GM10847 (cell line): ENCODE measurements around the gene GALNT9.

ENCODE experiments used
- POLR2A ChIP-seq: IDR thresholded peaks from 2 replicates; pipeline ENCODE4 v1.6.1; 2011; ENCODE audit not compliant: insufficient read length; ENCODE audit errors: extremely low read depth

GALNT9 gene

GRCh38 chr12:132187646-132188450 lies 141.5 kb downstream of the GALNT9 start:
- TF ChIP-seq POLR2A, result no peak

DNA sequence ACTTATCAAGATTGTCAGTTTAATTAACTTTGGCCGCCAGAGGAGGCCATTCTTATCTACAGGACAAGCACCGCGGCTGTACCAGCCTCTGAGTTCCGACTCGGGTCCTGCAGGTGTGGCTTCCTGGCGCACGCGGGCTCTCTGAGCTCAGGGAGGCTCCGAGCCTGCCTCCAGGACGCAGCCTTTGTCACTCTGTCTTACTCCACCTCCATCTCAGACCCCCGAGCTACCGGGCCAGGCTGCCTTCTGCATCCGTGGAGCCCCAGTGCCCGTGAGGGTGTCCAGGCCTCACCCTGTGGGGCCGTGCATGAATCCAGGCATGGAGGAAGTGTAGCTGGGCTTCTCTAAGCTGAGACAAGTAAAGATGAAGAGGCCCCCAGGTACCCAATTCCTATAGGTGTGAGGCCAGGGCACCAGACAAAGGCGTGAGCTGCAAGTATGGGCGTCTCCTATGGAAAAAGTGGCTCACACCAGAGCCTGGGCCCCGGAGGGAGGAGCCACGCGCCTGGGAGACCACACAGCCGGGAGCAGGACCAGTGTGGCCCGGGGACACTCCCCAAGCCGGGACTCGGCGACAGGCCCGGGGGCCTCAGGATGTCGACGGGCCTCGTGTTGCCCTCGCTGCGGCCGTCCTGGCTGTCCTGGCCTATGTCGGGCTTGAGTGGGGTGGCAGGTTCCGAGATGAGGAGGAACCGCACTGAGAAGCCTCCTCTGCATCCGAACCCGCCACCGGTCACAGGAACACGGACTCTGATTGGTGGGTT lies 142.3 kb downstream of the GALNT9 start:
- no peak for TF ChIP-seq POLR2A

DNA sequence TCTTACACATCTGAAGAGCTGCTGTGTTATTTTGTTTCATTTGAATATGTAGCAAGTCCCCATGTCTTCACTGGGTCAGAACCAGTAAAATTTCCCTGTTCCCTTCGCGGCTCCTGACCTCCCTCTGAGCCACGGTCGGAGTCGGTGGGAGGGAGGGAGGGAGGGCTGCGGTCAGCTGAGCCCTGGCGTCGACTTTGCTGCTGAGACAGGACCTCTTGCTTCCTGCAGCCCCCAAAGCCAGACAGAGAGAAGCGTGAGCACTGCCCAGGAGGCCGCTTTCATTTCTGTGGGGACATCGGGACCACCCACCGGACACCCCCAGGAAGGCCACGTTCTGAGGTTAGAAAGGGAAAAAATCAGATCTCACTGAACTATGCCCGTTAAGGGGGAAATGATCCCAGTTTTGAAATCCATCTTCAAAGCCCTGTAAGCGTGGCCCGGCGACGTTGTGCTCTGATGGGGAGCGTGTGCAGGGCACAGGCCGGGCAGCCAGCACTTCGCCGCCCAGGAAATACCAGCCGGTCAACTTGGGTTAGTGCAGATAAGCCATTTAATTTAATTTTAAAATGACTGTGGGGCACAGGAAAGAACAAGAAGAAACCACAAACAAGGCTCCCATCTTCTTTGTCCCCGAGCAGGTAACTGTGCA lies 143.1 kb downstream of the GALNT9 start:
- TF ChIP-seq POLR2A, result no peak

GRCh38 chr12:132185705-132186104 lies 143.7 kb downstream of the GALNT9 start:
- no peak for TF ChIP-seq POLR2A

DNA sequence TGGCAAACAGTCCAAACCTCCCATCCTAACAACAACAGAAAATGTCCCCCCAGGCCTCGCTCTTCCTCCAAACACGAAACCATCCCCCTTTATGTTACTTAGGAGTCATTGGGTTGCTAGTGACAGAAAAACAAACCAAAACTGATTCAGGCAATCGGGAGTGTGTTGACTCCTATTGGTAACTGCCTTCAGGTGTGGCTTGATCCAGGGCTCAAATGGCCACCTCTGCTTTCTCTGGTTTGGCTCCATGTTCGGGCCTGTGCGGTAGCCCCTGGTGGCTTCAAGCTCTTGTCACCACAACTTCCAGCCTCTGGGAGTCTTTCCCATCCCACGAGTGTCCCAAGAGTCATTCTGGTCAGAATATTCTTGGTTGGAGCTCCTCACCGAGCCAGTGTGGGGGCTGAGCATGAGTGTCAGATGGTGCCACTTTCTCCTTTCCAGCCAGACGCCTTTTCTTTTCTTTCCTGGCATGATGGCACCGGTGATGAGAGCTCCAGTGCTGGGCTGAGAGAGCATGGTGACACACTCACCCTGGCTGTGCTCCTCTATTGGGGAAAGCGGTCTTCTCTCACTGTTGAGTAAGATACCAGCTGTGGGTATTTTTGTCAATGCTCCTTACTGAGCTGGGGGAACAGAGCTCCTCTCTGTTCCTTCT lies 146.6 kb downstream of the GALNT9 start:
- no peak for TF ChIP-seq POLR2A

- TF ChIP-seq POLR2A, result no peak
Measured at GRCh38 chr12:132182206-132182710, 147.1 kb downstream of the GALNT9 start.

- TF ChIP-seq POLR2A, result no peak
Measured at GRCh38 chr12:132181570-132182200, 147.7 kb downstream of the GALNT9 start.

- TF ChIP-seq POLR2A, result no peak
Measured at GRCh38 chr12:132180648-132181546, 148.5 kb downstream of the GALNT9 start.

DNA sequence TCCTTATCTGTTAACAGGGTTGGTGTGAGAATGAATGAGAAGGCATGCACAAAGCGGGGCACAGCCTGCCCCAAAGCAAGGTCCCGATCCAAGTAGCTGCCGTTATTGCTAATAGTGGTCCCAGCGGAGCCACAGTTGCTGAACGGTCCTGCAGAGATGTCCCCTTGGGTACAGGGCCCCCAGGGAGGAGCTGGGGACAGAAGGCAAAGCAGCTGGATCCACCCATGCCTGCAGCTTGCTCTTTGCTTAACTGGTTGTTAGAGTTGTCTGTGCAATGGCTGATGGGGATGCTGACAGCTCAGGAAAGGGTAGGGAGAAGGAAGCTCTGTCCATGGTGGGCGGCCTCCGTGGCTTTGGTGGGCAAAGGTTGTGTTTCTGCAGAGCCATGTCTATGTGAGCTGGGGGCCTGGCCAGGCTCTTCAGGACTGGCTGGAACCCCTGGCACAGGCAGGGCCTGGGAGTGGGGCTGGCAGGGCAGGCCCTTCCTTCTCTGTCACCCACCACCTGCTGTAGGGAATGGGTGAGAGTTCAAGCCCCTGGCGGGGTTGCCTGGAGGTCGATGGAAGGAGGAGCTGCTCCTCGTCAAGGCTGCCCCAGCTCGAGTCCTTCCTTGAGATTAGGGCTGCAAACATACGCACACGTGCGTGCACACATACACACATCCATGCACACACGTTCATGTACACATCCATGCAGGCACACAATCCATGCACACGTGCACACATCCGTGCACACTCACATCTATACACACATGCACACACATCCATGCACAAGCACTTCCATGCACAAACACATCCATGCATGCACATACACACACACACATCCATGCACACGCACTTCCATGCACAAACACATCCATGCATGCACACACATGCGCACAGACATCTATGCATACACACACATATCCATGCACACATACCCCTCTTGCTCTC lies 149.7 kb downstream of the GALNT9 start:
- no peak for TF ChIP-seq POLR2A

- TF ChIP-seq POLR2A, result no peak
Measured at GRCh38 chr12:132178801-132179401, 150.5 kb downstream of the GALNT9 start.

DNA sequence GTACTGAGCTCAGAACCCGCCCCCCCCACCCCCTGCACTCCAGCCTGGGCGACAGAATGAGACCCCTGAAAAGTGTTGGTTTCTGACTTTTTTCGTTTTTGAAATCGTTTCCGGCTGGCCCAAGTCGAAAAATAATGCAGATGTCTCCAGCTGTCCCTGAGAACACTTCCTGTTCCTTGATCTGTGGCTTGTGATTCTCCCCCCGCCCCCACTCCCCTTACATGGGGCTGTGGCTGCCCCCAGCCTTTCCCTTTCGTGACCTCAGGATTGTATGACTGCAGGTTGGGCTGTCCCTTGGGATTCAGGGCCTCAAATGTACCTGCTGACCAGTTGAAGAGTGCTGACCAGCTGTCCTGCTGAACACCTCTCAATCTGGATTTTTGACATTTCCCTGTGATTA lies 151.1 kb downstream of the GALNT9 start:
- TF ChIP-seq POLR2A, result no peak

GRCh38 chr12:132176920-132177551 lies 152.4 kb downstream of the GALNT9 start:
- no peak for TF ChIP-seq POLR2A

- no peak for TF ChIP-seq POLR2A
Measured at GRCh38 chr12:132176385-132176919, 152.9 kb downstream of the GALNT9 start.
